Muscle of leg (tissue), 11 donors: ENCODE data around the gene SLC35E1. TPM values are rescaled to one million over a fixed set of nuclear protein-coding genes. Genes with fewer than 3 reads are reported as not detected.

Experiments
- DNase-seq: peaks from one replicate; pipeline ENCODE4 v3.0.0; 2013
- H3K27ac ChIP-seq: one replicate; pipeline ENCODE4 v1.5.1; 2013; ENCODE audit warnings: mild to moderate bottlenecking, low read length, control low read depth
- H3K27me3 ChIP-seq: one replicate; pipeline ENCODE4 v1.6.1; 2013; ENCODE audit warnings: low read length; ENCODE audit not compliant: control insufficient read depth, insufficient read depth
- H3K36me3 ChIP-seq: one replicate; pipeline ENCODE4 v1.6.1; 2013; ENCODE audit warnings: low read length; ENCODE audit not compliant: control insufficient read depth, insufficient read depth
- H3K4me1 ChIP-seq: one replicate; pipeline ENCODE4 v1.6.1; 2013; ENCODE audit warnings: low read length; ENCODE audit not compliant: control insufficient read depth, insufficient read depth
- H3K4me3 ChIP-seq: one replicate; pipeline ENCODE4 v1.5.1; 2013; ENCODE audit warnings: low read length, control low read depth
- H3K9me3 ChIP-seq: replicated peaks from 2 replicates; pipeline ENCODE4 v1.6.1; 2013; ENCODE audit warnings: low read depth, low read length; ENCODE audit not compliant: control insufficient read depth
- WGBS: methylation state at CpG from one replicate; pipeline ENCODE4 v1.1.5; 2013; ENCODE audit warnings: missing lambda C conversion rate; ENCODE audit not compliant: insufficient coverage; 5-methylcytosine and 5-hydroxymethylcytosine counted together
- polyA plus RNA-seq, 8 donors: library from polyadenylated mRNA; unstranded; fragments of 120-200 nt; gene quantifications; one replicate each; pipeline versions ENCODE4 v1.2.1 to v1.2.3, GENCODE V29; 2013; ENCODE audit warnings: inconsistent platforms in 1 of 8, low replicate concordance in 1 of 8; ENCODE audit not compliant: insufficient read length in 8 of 8, insufficient read depth in 1 of 8
- total RNA-seq: library from RNA; stranded (reverse); fragments of 120-200 nt; gene quantifications from one replicate; pipeline ENCODE4 v1.2.4, GENCODE V29; 2013

The SLC35E1 gene
- total and polyA plus RNA-seq, 9 donors, result 16.1 to 34.7 (median 28.3) TPM

GRCh38 chr19:16573925-16574324 lies 1.7 kb upstream of the SLC35E1 start:
- peaks cover 55% of the 10 kb centered on the region for H3K36me3 ChIP-seq
- H3K4me3 ChIP-seq, result no peak overlapping the region
- peaks cover 37% of the 10 kb centered on the region for H3K4me1 ChIP-seq
- H3K27me3 ChIP-seq, result no peaks in the 10 kb centered on the region
- no peaks in the 10 kb centered on the region for H3K9me3 ChIP-seq
- H3K27ac ChIP-seq, result no peak overlapping the region
- DNase-seq, result no peak

- H3K4me1 ChIP-seq, result peaks cover 37% of the 10 kb centered on the region
- 77% methylated on average over 8 of the region's 13 CpGs for WGBS
- peak overlapping the region; percentile 56 for H3K4me3 ChIP-seq
- H3K9me3 ChIP-seq, result no peaks in the 10 kb centered on the region
- DNase-seq, result no peak
- H3K36me3 ChIP-seq, result peaks cover 56% of the 10 kb centered on the region
- H3K27me3 ChIP-seq, result no peaks in the 10 kb centered on the region
- H3K27ac ChIP-seq, result peak overlapping the region; percentile 58
Measured at GRCh38 chr19:16573296-16573695, 1.1 kb upstream of the SLC35E1 start.

- Histone ChIP-seq H3K27me3 (no peaks in the 10 kb centered on the region), H3K27ac (no peak overlapping the region), H3K4me3 (peak overlapping the region; percentile 57), H3K4me1 (peaks cover 37% of the 10 kb centered on the region), H3K36me3 (peaks cover 55% of the 10 kb centered on the region), H3K9me3 (no peaks in the 10 kb centered on the region)
- peak; percentile 39 for DNase-seq
- under 1% methylated on average over 75 of the region's 75 CpGs for WGBS
Measured at GRCh38 chr19:16571822-16572331, 338 bp downstream of the SLC35E1 start.

GRCh38 chr19:16571283-16571682 lies 932 bp downstream of the SLC35E1 start:
- Histone ChIP-seq H3K4me1 (peaks cover 37% of the 10 kb centered on the region), H3K27me3 (no peaks in the 10 kb centered on the region), H3K27ac (peak overlapping the region; percentile 42), H3K36me3 (peaks cover 55% of the 10 kb centered on the region), H3K9me3 (no peaks in the 10 kb centered on the region), H3K4me3 (peak overlapping the region; percentile 57)
- peak; percentile 53 for DNase-seq
- WGBS, result 11% methylated on average over 6 of the region's 6 CpGs

- Histone ChIP-seq H3K4me3 (no peak overlapping the region), H3K27me3 (no peaks in the 10 kb centered on the region), H3K4me1 (peaks cover 28% of the 10 kb centered on the region), H3K9me3 (no peaks in the 10 kb centered on the region), H3K36me3 (peaks cover 53% of the 10 kb centered on the region), H3K27ac (no peak overlapping the region)
- DNase-seq, result no peak
- WGBS, result 88% methylated on average over 13 of the region's 17 CpGs
Measured at GRCh38 chr19:16569609-16570320, 2.5 kb downstream of the SLC35E1 start.

GRCh38 chr19:16566702-16567101 lies 5.5 kb downstream of the SLC35E1 start:
- no peak for DNase-seq
- H3K36me3 ChIP-seq, result peaks cover 66% of the 10 kb centered on the region

GRCh38 chr19:16566161-16566560 lies 6.1 kb downstream of the SLC35E1 start:
- Histone ChIP-seq H3K9me3 (no peaks in the 10 kb centered on the region), H3K4me1 (peaks cover 8% of the 10 kb centered on the region), H3K27ac (no peak overlapping the region), H3K4me3 (no peak overlapping the region), H3K36me3 (peaks cover 68% of the 10 kb centered on the region), H3K27me3 (no peaks in the 10 kb centered on the region)
- no peak for DNase-seq
- 93% methylated on average over 9 of the region's 10 CpGs for WGBS

More at GRCh38 chr19:16566702-16567101, 5.5 kb downstream of the SLC35E1 start:
- no CpG with 5 or more reads among the region's 5 CpGs for WGBS
- H3K4me3 ChIP-seq, result no peak overlapping the region
- H3K27me3 ChIP-seq, result no peaks in the 10 kb centered on the region
- no peaks in the 10 kb centered on the region for H3K9me3 ChIP-seq
- peaks cover 8% of the 10 kb centered on the region for H3K4me1 ChIP-seq
- no peak overlapping the region for H3K27ac ChIP-seq

- peaks cover 9% of the 10 kb centered on the region for H3K4me1 ChIP-seq
- WGBS, result 100% methylated on average over 6 of the region's 7 CpGs
- peaks cover 67% of the 10 kb centered on the region for H3K36me3 ChIP-seq
- DNase-seq, result no peak
- no peaks in the 10 kb centered on the region for H3K9me3 ChIP-seq
- no peaks in the 10 kb centered on the region for H3K27me3 ChIP-seq
- no peak overlapping the region for H3K4me3 ChIP-seq
- H3K27ac ChIP-seq, result no peak overlapping the region
Measured at GRCh38 chr19:16564842-16565241, 7.4 kb downstream of the SLC35E1 start.

GRCh38 chr19:16562608-16563025 lies 9.6 kb downstream of the SLC35E1 start:
- no peak for DNase-seq
- H3K4me1 ChIP-seq, result peaks cover 9% of the 10 kb centered on the region
- H3K27me3 ChIP-seq, result no peaks in the 10 kb centered on the region
- H3K9me3 ChIP-seq, result no peaks in the 10 kb centered on the region
- peaks cover 54% of the 10 kb centered on the region for H3K36me3 ChIP-seq
- WGBS, result 83% methylated on average over 5 of the region's 6 CpGs
- no peak overlapping the region for H3K27ac ChIP-seq
- no peak overlapping the region for H3K4me3 ChIP-seq

GRCh38 chr19:16561382-16561781 lies 10.8 kb downstream of the SLC35E1 start:
- WGBS, result 79% methylated on average over 4 of the region's 8 CpGs
- Histone ChIP-seq H3K27me3 (no peaks in the 10 kb centered on the region), H3K36me3 (peaks cover 51% of the 10 kb centered on the region), H3K9me3 (no peaks in the 10 kb centered on the region), H3K4me3 (no peak overlapping the region), H3K27ac (no peak overlapping the region), H3K4me1 (peaks cover 9% of the 10 kb centered on the region)
- peak; percentile 80 for DNase-seq
